ENCODE measurements around the gene DTNB.

DTNB gene

GRCh38 chr2:25673300-25674076 is at the start of gene DTNB:
Gene DTNB (minus strand): TSS chr2:25673577. CDS start chr2:25652660, 20,917 bp downstream.
- TF ChIP-seq CTCF (IDR thresholded peaks at IDR 0.05; ENCODE audit: borderline replicate concordance, insufficient read depth, low read depth, low read length): no peak
- H3K4me3 ChIP-seq (ENCODE audit: low read depth, low read length): peak within 1 kb of the TSS; percentile 60

GRCh38 chr2:25722224-25722623 is 48.8 kb upstream of the DTNB start:
- H3K4me3 ChIP-seq (ENCODE audit: low read depth, low read length): no peak overlapping the region
- no peak for TF ChIP-seq CTCF (IDR thresholded peaks at IDR 0.05; ENCODE audit: borderline replicate concordance, insufficient read depth, low read depth, low read length)

GRCh38 chr2:25720575-25720974 is 47.2 kb upstream of the DTNB start:
- no peak overlapping the region for H3K4me3 ChIP-seq (ENCODE audit: low read depth, low read length)
- TF ChIP-seq CTCF (IDR thresholded peaks at IDR 0.05; ENCODE audit: borderline replicate concordance, insufficient read depth, low read depth, low read length): no peak

- no peak overlapping the region for H3K4me3 ChIP-seq (ENCODE audit: low read depth, low read length)
- TF ChIP-seq CTCF (IDR thresholded peaks at IDR 0.05; ENCODE audit: borderline replicate concordance, insufficient read depth, low read depth, low read length): no peak
Observed at GRCh38 chr2:25714740-25715139, 41.4 kb upstream of the DTNB start.

- no peak overlapping the region for H3K4me3 ChIP-seq (ENCODE audit: low read depth, low read length)
- no peak for TF ChIP-seq CTCF (IDR thresholded peaks at IDR 0.05; ENCODE audit: borderline replicate concordance, insufficient read depth, low read depth, low read length)
Observed at GRCh38 chr2:25712455-25712854, 39.1 kb upstream of the DTNB start.

GRCh38 chr2:25711675-25712354 is 38.4 kb upstream of the DTNB start:
- H3K4me3 ChIP-seq (ENCODE audit: low read depth, low read length): no peak overlapping the region
- no peak for TF ChIP-seq CTCF (IDR thresholded peaks at IDR 0.05; ENCODE audit: borderline replicate concordance, insufficient read depth, low read depth, low read length)

- no peak for TF ChIP-seq CTCF (IDR thresholded peaks at IDR 0.05; ENCODE audit: borderline replicate concordance, insufficient read depth, low read depth, low read length)
Observed at GRCh38 chr2:25710750-25711149, 37.4 kb upstream of the DTNB start.

More at GRCh38 chr2:25710750-25711149, 37.4 kb upstream of the DTNB start:
- H3K4me3 ChIP-seq (ENCODE audit: low read depth, low read length): no peak overlapping the region

Measured in GM12875 (cell line).